Thoracic aorta (tissue), 2 donors: Measurements from ENCODE around the gene SUMF2. TPM values are rescaled to one million over a fixed set of nuclear protein-coding genes. Genes with fewer than 3 reads are reported as not detected.
A peak's percentile ranks its signal among the peaks of the same experiment; 100 is the strongest.
"Not testable (repeated sequence)": the region's sequence is repeated elsewhere in the genome, so short reads cannot be mapped to it uniquely, and the experiment has no call there.

Experiments
- ATAC-seq: fragments of 150-250 bp; one replicate; pipeline ENCODE4 v1.8.0; 2017; ENCODE audit warnings: low read depth; ENCODE audit not compliant: insufficient number of reproducible peaks, low FRiP score
- DNase-seq: peaks from one replicate; pipeline ENCODE4 v3.0.0-alpha.2; 2020; ENCODE audit warnings: low spot score
- H3K27ac ChIP-seq, 2 donors: fragments of 200-600 bp; sonication (generic); 1 replicate in 1 of 2; 2 replicates in 1 of 2; pipeline ENCODE4 v1.5.1; 2016; ENCODE audit warnings: mild to moderate bottlenecking in 2 of 2, moderate library complexity in 2 of 2
- H3K27me3 ChIP-seq: fragments of 200-600 bp; sonication (generic); replicated peaks from 2 replicates; pipeline ENCODE4 v1.6.0; 2016; ENCODE audit warnings: mild to moderate bottlenecking; ENCODE audit not compliant: insufficient read depth
- H3K36me3 ChIP-seq: fragments of 200-600 bp; sonication (generic); one replicate; pipeline ENCODE4 v1.5.1; 2016
- H3K4me1 ChIP-seq, 2 donors: fragments of 200-600 bp; sonication (generic); 1 replicate in 1 of 2; 2 replicates in 1 of 2; pipeline versions ENCODE4 v1.5.1 to v1.6.0; 2016; ENCODE audit warnings: low read depth in 2 of 2, mild to moderate bottlenecking in 1 of 2; ENCODE audit not compliant: control insufficient read depth in 1 of 2
- H3K4me3 ChIP-seq: fragments of 200-600 bp; sonication (generic); 2 replicates; pipeline ENCODE4 v1.5.1; 2016; ENCODE audit warnings: mild to moderate bottlenecking
- H3K9me3 ChIP-seq: fragments of 200-600 bp; sonication (generic); 2 replicates; pipeline ENCODE4 v1.5.1; 2016
- CTCF ChIP-seq: fragments of 200-600 bp; sonication (generic); IDR thresholded peaks from one replicate; pipeline ENCODE4 v1.5.1; 2019; ENCODE audit warnings: antibody characterized with exemption
- total RNA-seq, 2 donors: library from RNA; depleted of rRNA; stranded (reverse); fragments of >200 nt; gene quantifications; one replicate each; pipeline versions ENCODE4 v1.1.0 to v1.2.3, GENCODE V29; 2016

SUMF2 gene
- total RNA-seq, 2 donors from 2014 or later, result 102 to 151 TPM

- no peak for TF ChIP-seq CTCF
- peaks cover 21 to 50% of the 10 kb centered on the region in 2 donors for H3K4me1 ChIP-seq
- H3K27ac ChIP-seq, result peak within 1 kb of the TSS; percentile 80 to 88
- peaks cover 32% of the 10 kb centered on the region for H3K36me3 ChIP-seq
- H3K4me3 ChIP-seq, result peak within 1 kb of the TSS; percentile 87
- no peaks in the 10 kb centered on the region for H3K27me3 ChIP-seq
- H3K9me3 ChIP-seq, result no peaks in the 10 kb centered on the region
- peak; percentile 95 for ATAC-seq
- DNase-seq, result peak; percentile 89
Observed at GRCh38 chr7:56051339-56052191, 12.5 kb upstream of the SUMF2 start, which contains the start of the genes CCT6A and PSPH. TSS of gene CCT6A (plus strand) at chr7:56051765. CDS start at chr7:56051849, 84 bp downstream. TSS of gene PSPH (minus strand) at chr7:56051444. CDS start at chr7:56021212, 30,232 bp downstream.

- DNase-seq (no peak), ATAC-seq (no peak)
- no peak for TF ChIP-seq CTCF
- Histone ChIP-seq H3K27ac (peak overlapping the region in 1 of 2 donors; percentile 38), H3K4me3 (no peak overlapping the region), H3K27me3 (no peaks in the 10 kb centered on the region), H3K4me1 (peaks cover 14 to 34% of the 10 kb centered on the region in 2 donors), H3K9me3 (no peaks in the 10 kb centered on the region), H3K36me3 (peaks cover 50% of the 10 kb centered on the region)
Observed at GRCh38 chr7:56053379-56053778, 10.7 kb upstream of the SUMF2 start.

GRCh38 chr7:56053993-56054392, 10.1 kb upstream of the SUMF2 start:
- no peak for TF ChIP-seq CTCF
- H3K4me1 ChIP-seq, result peaks cover 14 to 28% of the 10 kb centered on the region in 2 donors
- H3K9me3 ChIP-seq, result no peaks in the 10 kb centered on the region
- no peak overlapping the region for H3K4me3 ChIP-seq
- H3K27me3 ChIP-seq, result no peaks in the 10 kb centered on the region
- DNase-seq (no peak), ATAC-seq (no peak)
- peaks cover 51% of the 10 kb centered on the region for H3K36me3 ChIP-seq
- H3K27ac ChIP-seq, result no peak overlapping the region

- H3K27me3 ChIP-seq, result no peaks in the 10 kb centered on the region
- H3K4me3 ChIP-seq, result no peak overlapping the region
- H3K27ac ChIP-seq, result peak overlapping the region in 1 of 2 donors; percentile 57
- peaks cover 8 to 21% of the 10 kb centered on the region in 2 donors for H3K4me1 ChIP-seq
- ATAC-seq, result no peak
- peaks cover 32% of the 10 kb centered on the region for H3K36me3 ChIP-seq
- H3K9me3 ChIP-seq, result no peaks in the 10 kb centered on the region
- no peak for DNase-seq
- no peak for TF ChIP-seq CTCF
Observed at GRCh38 chr7:56062382-56062781, 1.7 kb upstream of the SUMF2 start.

- Histone ChIP-seq H3K4me1 (peaks cover 8 to 21% of the 10 kb centered on the region in 2 donors), H3K27me3 (no peaks in the 10 kb centered on the region), H3K36me3 (peaks cover 22% of the 10 kb centered on the region), H3K27ac (peak overlapping the region; percentile 90 to 92), H3K4me3 (peak overlapping the region; percentile 96), H3K9me3 (no peaks in the 10 kb centered on the region)
- TF ChIP-seq CTCF, result no peak
- DNase-seq, result no peak
- no peak for ATAC-seq
Observed at GRCh38 chr7:56063500-56063881, 595 bp upstream of the SUMF2 start.

GRCh38 chr7:56066376-56066775, 2.3 kb downstream of the SUMF2 start:
- DNase-seq, result not testable (repeated sequence)
- peaks cover 30% of the 10 kb centered on the region for H3K36me3 ChIP-seq

More at GRCh38 chr7:56066376-56066775, 2.3 kb downstream of the SUMF2 start:
- not testable (repeated sequence) for H3K9me3 ChIP-seq, H3K27me3 ChIP-seq, H3K27ac ChIP-seq, H3K4me3 ChIP-seq, ATAC-seq
- peaks cover 8 to 21% of the 10 kb centered on the region in 2 donors for H3K4me1 ChIP-seq
